CD14-positive monocyte (primary cell): ENCODE data around the gene ADAD2. TPM values are rescaled to one million over a fixed set of nuclear protein-coding genes. Genes with fewer than 3 reads are reported as not detected.

Source experiments
- DNase-seq, 3 donors: peaks; one replicate each; pipeline ENCODE4 v3.0.0-alpha.2; 2011 to 2022
- H2AFZ ChIP-seq: 2 replicates; pipeline ENCODE4 v1.6.0; 2012; ENCODE audit warnings: mild to moderate bottlenecking, low read depth, low read length, inconsistent platforms; ENCODE audit not compliant: insufficient read depth, poor library complexity, severe bottlenecking
- H3K27ac ChIP-seq, 2 donors: 1 replicate in 1 of 2; 2 replicates in 1 of 2; pipeline ENCODE4 v1.5.1; 2012 to 2013; ENCODE audit warnings: low read length in 2 of 2, control low read depth in 1 of 2, inconsistent platforms in 1 of 2, low read depth in 1 of 2, mild to moderate bottlenecking in 1 of 2
- H3K27me3 ChIP-seq, 2 donors: one replicate each; pipeline versions ENCODE4 v1.6.0 to v1.6.1; 2011 to 2013; ENCODE audit warnings: low read length in 2 of 2; ENCODE audit not compliant: control insufficient read depth in 2 of 2, insufficient read depth in 2 of 2
- H3K36me3 ChIP-seq, 2 donors: replicated peaks in 1 of 2; 1 replicate in 1 of 2; 2 replicates in 1 of 2; pipeline versions ENCODE4 v1.5.1 to v1.6.1; 2012 to 2013; ENCODE audit warnings: low read length in 2 of 2, control low read depth in 1 of 2, inconsistent platforms in 1 of 2, mild to moderate bottlenecking in 1 of 2; ENCODE audit not compliant: insufficient read depth in 2 of 2, control insufficient read depth in 1 of 2
- H3K4me1 ChIP-seq, 2 donors: 1 replicate in 1 of 2; 2 replicates in 1 of 2; pipeline versions ENCODE4 v1.5.1 to v1.6.1; 2012 to 2013; ENCODE audit warnings: low read length in 2 of 2, control low read depth in 1 of 2, inconsistent platforms in 1 of 2, mild to moderate bottlenecking in 1 of 2, moderate library complexity in 1 of 2; ENCODE audit not compliant: insufficient read depth in 2 of 2, control insufficient read depth in 1 of 2
- H3K4me2 ChIP-seq: replicated peaks from 2 replicates; pipeline ENCODE3; 2012; ENCODE audit warnings: low read length, moderate library complexity, mild to moderate bottlenecking; ENCODE audit not compliant: poor library complexity, severe bottlenecking; ENCODE audit errors: extremely low read depth
- H3K4me3 ChIP-seq, 3 experiments: fragments of 200-600 bp in 1 of 3; sonication (generic) in 1 of 3; replicated peaks in 1 of 3; 1 replicate in 2 of 3; 2 replicates in 1 of 3; pipeline ENCODE4 v1.5.1; 2011 to 2013; ENCODE audit warnings: low read length in 3 of 3, mild to moderate bottlenecking in 3 of 3, control low read depth in 2 of 3, low read depth in 2 of 3, inconsistent platforms in 1 of 3, moderate library complexity in 1 of 3
- H3K79me2 ChIP-seq: 2 replicates; pipeline ENCODE4 v1.6.0; 2012; ENCODE audit warnings: mild to moderate bottlenecking, control low read depth, inconsistent platforms, low read length, moderate library complexity; ENCODE audit not compliant: insufficient read depth
- H3K9ac ChIP-seq: 2 replicates; pipeline ENCODE4 v1.6.0; 2017; ENCODE audit warnings: low read length, mild to moderate bottlenecking; ENCODE audit not compliant: insufficient read depth, poor library complexity, severe bottlenecking
- H3K9me3 ChIP-seq, 2 donors: replicated peaks in 1 of 2; 1 replicate in 1 of 2; 2 replicates in 1 of 2; pipeline versions ENCODE4 v1.5.1 to v1.6.1; 2012 to 2013; ENCODE audit warnings: low read length in 2 of 2, control low read depth in 1 of 2; ENCODE audit not compliant: control insufficient read depth in 1 of 2, insufficient read depth in 1 of 2
- H4K20me1 ChIP-seq: 2 replicates; pipeline ENCODE4 v1.6.0; 2012; ENCODE audit warnings: mild to moderate bottlenecking, low read length, control low read depth, moderate library complexity; ENCODE audit not compliant: insufficient read depth
- H3K27ac Mint-ChIP-seq, 7 donors: one replicate each; pipeline ENCODE4 v1.8.0; 2020; ENCODE audit warnings: mild to moderate bottlenecking in 7 of 7, mixed read lengths in 7 of 7, moderate library complexity in 6 of 7, inconsistent platforms in 2 of 7
- H3K27me3 Mint-ChIP-seq, 3 donors: one replicate each; pipeline ENCODE4 v1.8.0; 2021 to 2022; ENCODE audit warnings: low read depth in 3 of 3, mild to moderate bottlenecking in 3 of 3, mixed read lengths in 3 of 3, moderate library complexity in 3 of 3, inconsistent platforms in 1 of 3
- H3K36me3 Mint-ChIP-seq, 2 donors: one replicate each; pipeline ENCODE4 v1.8.0; 2020; ENCODE audit warnings: mixed read lengths in 2 of 2, inconsistent platforms in 1 of 2, mild to moderate bottlenecking in 1 of 2
- H3K4me1 Mint-ChIP-seq: one replicate; pipeline ENCODE4 v1.8.0; 2020; ENCODE audit warnings: mild to moderate bottlenecking, mixed read lengths
- H3K4me3 Mint-ChIP-seq, 2 donors: one replicate each; pipeline ENCODE4 v1.8.0; 2020; ENCODE audit warnings: mild to moderate bottlenecking in 2 of 2, mixed read lengths in 2 of 2, moderate library complexity in 1 of 2
- H3K9me3 Mint-ChIP-seq, 7 donors: one replicate each; pipeline ENCODE4 v1.8.0; 2020 to 2022; ENCODE audit warnings: mixed read lengths in 7 of 7, mild to moderate bottlenecking in 6 of 7, moderate library complexity in 6 of 7, inconsistent platforms in 2 of 7
- CTCF ChIP-seq: fragments of 200-600 bp; IDR thresholded peaks from one replicate; pipeline ENCODE4 v1.8.0; 2022; ENCODE audit warnings: antibody characterized with exemption, mild to moderate bottlenecking
- WGBS: methylation state at CpG from one replicate; pipeline ENCODE4 v1.1.5; 2013; ENCODE audit warnings: missing lambda C conversion rate; ENCODE audit not compliant: insufficient coverage; 5-methylcytosine and 5-hydroxymethylcytosine counted together
- intact Hi-C, 2 donors: fragments of 100-400 bp; cut with micrococcal nuclease; formaldehyde crosslinking; loops; one replicate each; pipeline versions ENCODE4 v1.15.0 to v1.15.1; 2023
- polyA plus RNA-seq, 3 donors: library from polyadenylated mRNA; depleted of rRNA in 1 of 3; unstranded in 2 of 3; stranded (reverse) in 1 of 3; fragments of 300-500 nt in 2 of 3; fragments of >200 nt in 1 of 3; fragmentation: Illumina TruSeq in 2 of 3; gene quantifications; 1 replicate in 2 of 3; 2 replicates in 1 of 3; pipeline ENCODE4 v1.2.3, GENCODE V29; 2012 to 2021

The ADAD2 gene
- polyA plus RNA-seq, 3 donors = not detected

- H3K27me3 ChIP-seq = no peaks in the 10 kb centered on the region
- H3K4me3 Mint-ChIP-seq = peak within 1 kb of the TSS; percentile 62 to 87
- H3K79me2 ChIP-seq = no peaks in the 10 kb centered on the region
- peaks cover 11 to 25% (median 17%) of the 10 kb centered on the region in 3 donors for H3K27me3 Mint-ChIP-seq
- peak within 1 kb of the TSS in 1 of 3 experiments; percentile 51 for H3K4me3 ChIP-seq
- H3K9me3 ChIP-seq = no peaks in the 10 kb centered on the region
- no peak within 1 kb of the TSS for H3K9ac ChIP-seq
- no peak within 1 kb of the TSS for H3K27ac ChIP-seq
- H3K9me3 Mint-ChIP-seq = peaks cover 0 to 9% (median 1%) of the 10 kb centered on the region in 7 donors
- DNase-seq = no peak
- H3K36me3 ChIP-seq = no peaks in the 10 kb centered on the region
- peaks cover 15% of the 10 kb centered on the region for H3K4me1 Mint-ChIP-seq
- H3K36me3 Mint-ChIP-seq = no peaks in the 10 kb centered on the region
- H3K4me1 ChIP-seq = peaks cover 11 to 13% of the 10 kb centered on the region in 2 donors
- H3K27ac Mint-ChIP-seq = peak within 1 kb of the TSS in 5 of 7 donors; percentile 23 to 65 (median 51)
- H2AFZ ChIP-seq = peak within 1 kb of the TSS; percentile 61
- H3K4me2 ChIP-seq = peak within 1 kb of the TSS; percentile 33
- WGBS = 26% methylated on average over 4 of the region's 7 CpGs
- H4K20me1 ChIP-seq = no peaks in the 10 kb centered on the region
- no peak for TF ChIP-seq CTCF
- intact Hi-C loops = no loop called here
Measured at GRCh38 chr16:84239909-84240308, 49.0 kb downstream of the ADAD2 start, which contains the start of gene KCNG4. Gene KCNG4 (minus strand): TSS chr16:84240012. CDS start chr16:84237485, 2,527 bp downstream.

GRCh38 chr16:84240455-84240854, 49.5 kb downstream of the ADAD2 start:
- H3K79me2 ChIP-seq = no peaks in the 10 kb centered on the region
- DNase-seq = no peak
- WGBS = 90% methylated on average over 2 of the region's 2 CpGs
- intact Hi-C loops = no loop called here
- H3K27me3 Mint-ChIP-seq = peaks cover 13 to 25% (median 17%) of the 10 kb centered on the region in 3 donors
- no peak overlapping the region for H2AFZ ChIP-seq
- no peak overlapping the region for H3K27ac ChIP-seq
- peaks cover 11 to 13% of the 10 kb centered on the region in 2 donors for H3K4me1 ChIP-seq
- peaks cover 0 to 9% (median 1%) of the 10 kb centered on the region in 7 donors for H3K9me3 Mint-ChIP-seq
- no peaks in the 10 kb centered on the region for H4K20me1 ChIP-seq
- no peak for TF ChIP-seq CTCF
- no peaks in the 10 kb centered on the region for H3K36me3 Mint-ChIP-seq
- H3K9me3 ChIP-seq = no peaks in the 10 kb centered on the region
- H3K9ac ChIP-seq = no peak overlapping the region
- H3K4me1 Mint-ChIP-seq = peaks cover 15% of the 10 kb centered on the region
- H3K4me2 ChIP-seq = no peak overlapping the region
- H3K4me3 ChIP-seq = no peak overlapping the region
- H3K36me3 ChIP-seq = no peaks in the 10 kb centered on the region
- H3K4me3 Mint-ChIP-seq = no peak overlapping the region
- H3K27ac Mint-ChIP-seq = no peak overlapping the region
- no peaks in the 10 kb centered on the region for H3K27me3 ChIP-seq
